Left ventricle myocardium inferior (tissue), 1 donor: ENCODE results near the gene PRG2. TPM values are rescaled to one million over a fixed set of nuclear protein-coding genes. Genes with fewer than 3 reads are reported as not detected.

Experiments
- DNase-seq: peaks from one replicate; pipeline ENCODE4 v3.0.0-alpha.2; 2020
- H3K27ac ChIP-seq: fragments of 200-600 bp; replicated peaks from 2 replicates; pipeline ENCODE4 v1.8.0; 2021
- H3K27me3 ChIP-seq: fragments of 200-600 bp; 2 replicates; pipeline ENCODE4 v1.8.0; 2021; ENCODE audit warnings: low read depth
- H3K36me3 ChIP-seq: fragments of 200-600 bp; 2 replicates; pipeline ENCODE4 v1.8.0; 2021
- H3K4me1 ChIP-seq: fragments of 200-600 bp; 2 replicates; pipeline ENCODE4 v1.8.0; 2021
- H3K4me3 ChIP-seq: fragments of 200-600 bp; 2 replicates; pipeline ENCODE4 v1.8.0; 2021; ENCODE audit warnings: mild to moderate bottlenecking, moderate library complexity
- H3K9me3 ChIP-seq: fragments of 200-600 bp; replicated peaks from 2 replicates; pipeline ENCODE4 v1.8.0; 2021
- CTCF ChIP-seq: fragments of 200-600 bp; IDR thresholded peaks from 2 replicates; pipeline ENCODE4 v1.8.0; 2021; ENCODE audit warnings: antibody characterized with exemption, mild to moderate bottlenecking, borderline replicate concordance
- intact Hi-C: fragments of 100-400 bp; cut with micrococcal nuclease; formaldehyde crosslinking; loops from one replicate; pipeline ENCODE4 v1.11.0; 2022
- total RNA-seq: library from RNA; stranded (reverse); fragmentation: NEBNext Ultra II Directional; extraction: Animal tissue kit (Norgen Biotek cat#: 25700); gene quantifications from one replicate; pipeline ENCODE4 v1.2.1, GENCODE V29; 2021
- donor health status: DM: no; HTN: yes; CAD: no; lungs with severe emphysema.

Gene PRG2
- total RNA-seq, 1 donor from 2014 or later: not detected

GRCh38 chr11:57349491-57350274 lies 40.8 kb downstream of the PRG2 start:
- Histone ChIP-seq H3K27ac (peak overlapping the region; percentile 68), H3K4me1 (peaks cover 17% of the 10 kb centered on the region), H3K36me3 (no peaks in the 10 kb centered on the region), H3K27me3 (no peaks in the 10 kb centered on the region), H3K4me3 (peak overlapping the region; percentile 29), H3K9me3 (peaks cover 6% of the 10 kb centered on the region)
- DNase-seq: peak; percentile 73
- peak; percentile 96 for TF ChIP-seq CTCF
- intact Hi-C loops: no loop called here

- intact Hi-C loops: no loop called here
- DNase-seq: no peak
- no peaks in the 10 kb centered on the region for H3K27me3 ChIP-seq
- no peak overlapping the region for H3K4me3 ChIP-seq
- H3K36me3 ChIP-seq: no peaks in the 10 kb centered on the region
- peaks cover 17% of the 10 kb centered on the region for H3K4me1 ChIP-seq
- peaks cover 6% of the 10 kb centered on the region for H3K9me3 ChIP-seq
- no peak for TF ChIP-seq CTCF
- H3K27ac ChIP-seq: peak overlapping the region; percentile 68
Measured at GRCh38 chr11:57348636-57349313, 41.7 kb downstream of the PRG2 start.

- no peak for DNase-seq
- no peak overlapping the region for H3K4me3 ChIP-seq
- peaks cover 6% of the 10 kb centered on the region for H3K9me3 ChIP-seq
- peak overlapping the region; percentile 68 for H3K27ac ChIP-seq
- H3K4me1 ChIP-seq: peaks cover 17% of the 10 kb centered on the region
- intact Hi-C loops: no loop called here
- TF ChIP-seq CTCF: no peak
- H3K27me3 ChIP-seq: no peaks in the 10 kb centered on the region
- no peaks in the 10 kb centered on the region for H3K36me3 ChIP-seq
Measured at GRCh38 chr11:57348052-57348451, 42.4 kb downstream of the PRG2 start.

- TF ChIP-seq CTCF: no peak
- Histone ChIP-seq H3K27me3 (no peaks in the 10 kb centered on the region), H3K4me3 (no peak overlapping the region), H3K9me3 (peaks cover 6% of the 10 kb centered on the region), H3K27ac (peak overlapping the region; percentile 68), H3K4me1 (peaks cover 17% of the 10 kb centered on the region), H3K36me3 (no peaks in the 10 kb centered on the region)
- intact Hi-C loops: no loop called here
- DNase-seq: no peak
Measured at GRCh38 chr11:57347336-57347735, 43.1 kb downstream of the PRG2 start.

GRCh38 chr11:57345555-57346211 lies 44.8 kb downstream of the PRG2 start:
- no peak overlapping the region for H3K4me3 ChIP-seq
- H3K4me1 ChIP-seq: peaks cover 17% of the 10 kb centered on the region
- H3K36me3 ChIP-seq: no peaks in the 10 kb centered on the region
- H3K27ac ChIP-seq: no peak overlapping the region
- peaks cover 7% of the 10 kb centered on the region for H3K27me3 ChIP-seq
- DNase-seq: peak; percentile 58
- peak; percentile 91 for TF ChIP-seq CTCF
- intact Hi-C loops: no loop called here
- H3K9me3 ChIP-seq: no peaks in the 10 kb centered on the region
